Glutamatergic neuron (in vitro differentiated cells): ENCODE data around the gene CITED1. TPM values are rescaled to one million over a fixed set of nuclear protein-coding genes. Genes with fewer than 3 reads are reported as not detected.
A peak's percentile ranks its signal among the peaks of the same experiment; 100 is the strongest.

Experiments used
- DNase-seq: peaks from one replicate; pipeline ENCODE4 v3.0.0; 2022
- H3K27ac Mint-ChIP-seq: one replicate; pipeline ENCODE4 v1.8.0; 2020; ENCODE audit warnings: mild to moderate bottlenecking, mixed read lengths, inconsistent platforms; ENCODE audit not compliant: unreplicated experiment
- H3K27me3 Mint-ChIP-seq: one replicate; pipeline ENCODE4 v1.8.0; 2020; ENCODE audit warnings: mild to moderate bottlenecking, moderate library complexity, mixed read lengths, inconsistent platforms; ENCODE audit not compliant: unreplicated experiment
- H3K36me3 Mint-ChIP-seq: one replicate; pipeline ENCODE4 v1.8.0; 2020; ENCODE audit warnings: mild to moderate bottlenecking, mixed read lengths, inconsistent platforms; ENCODE audit not compliant: unreplicated experiment
- H3K4me1 Mint-ChIP-seq: one replicate; pipeline ENCODE4 v1.8.0; 2020; ENCODE audit warnings: mild to moderate bottlenecking, low read depth, mixed read lengths, inconsistent platforms; ENCODE audit not compliant: unreplicated experiment
- H3K4me3 Mint-ChIP-seq: one replicate; pipeline ENCODE4 v1.8.0; 2020; ENCODE audit warnings: mild to moderate bottlenecking, mixed read lengths, inconsistent platforms; ENCODE audit not compliant: unreplicated experiment
- H3K9me3 Mint-ChIP-seq: one replicate; pipeline ENCODE4 v1.8.0; 2020; ENCODE audit warnings: mild to moderate bottlenecking, moderate library complexity, mixed read lengths, inconsistent platforms; ENCODE audit not compliant: unreplicated experiment
- total RNA-seq: library from RNA; stranded (reverse); fragmentation: NEBNext Ultra II Directional; extraction: Animal tissue kit (Norgen Biotek cat#: 25700); gene quantifications from one replicate; pipeline ENCODE4 v1.2.1, GENCODE V29; 2021; ENCODE audit not compliant: unreplicated experiment
- TF ChIP-seq, protein P1 (sequence below): fragments of 200-600 bp; sonication (generic); IDR thresholded peaks from one replicate; pipeline ENCODE4 v1.5.0; 2021; ENCODE audit not compliant: partially characterized antibody, unreplicated experiment

CITED1 gene
- total RNA-seq, 1 donor from 2014 or later, result 42.7 TPM

DNA sequence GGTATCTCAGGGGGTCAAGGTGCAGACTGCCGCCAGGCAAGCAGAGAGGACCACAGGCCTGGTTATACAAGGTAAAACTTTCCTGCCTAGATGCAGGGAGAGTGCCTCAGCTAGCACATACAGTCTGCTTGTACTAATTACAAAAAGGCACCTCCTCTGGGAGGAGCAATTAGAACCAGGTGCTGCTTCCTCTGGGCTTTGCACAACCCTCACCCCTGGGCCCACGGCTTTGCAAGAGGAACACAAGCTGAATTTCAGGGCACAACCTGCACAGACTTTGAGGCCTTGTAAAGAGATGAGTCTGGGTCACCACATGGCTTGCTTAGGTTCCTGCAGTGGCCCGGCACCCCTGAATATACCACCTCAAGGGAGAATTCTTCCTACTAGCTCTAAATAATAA is 9.2 kb upstream of the CITED1 start:
- Mint-ChIP-seq H3K27ac (no peak overlapping the region), H3K4me3 (no peak overlapping the region), H3K9me3 (peaks cover 1% of the 10 kb centered on the region), H3K27me3 (no peaks in the 10 kb centered on the region), H3K36me3 (no peaks in the 10 kb centered on the region), H3K4me1 (peaks cover 6% of the 10 kb centered on the region)
- TF ChIP-seq, protein P1, sequence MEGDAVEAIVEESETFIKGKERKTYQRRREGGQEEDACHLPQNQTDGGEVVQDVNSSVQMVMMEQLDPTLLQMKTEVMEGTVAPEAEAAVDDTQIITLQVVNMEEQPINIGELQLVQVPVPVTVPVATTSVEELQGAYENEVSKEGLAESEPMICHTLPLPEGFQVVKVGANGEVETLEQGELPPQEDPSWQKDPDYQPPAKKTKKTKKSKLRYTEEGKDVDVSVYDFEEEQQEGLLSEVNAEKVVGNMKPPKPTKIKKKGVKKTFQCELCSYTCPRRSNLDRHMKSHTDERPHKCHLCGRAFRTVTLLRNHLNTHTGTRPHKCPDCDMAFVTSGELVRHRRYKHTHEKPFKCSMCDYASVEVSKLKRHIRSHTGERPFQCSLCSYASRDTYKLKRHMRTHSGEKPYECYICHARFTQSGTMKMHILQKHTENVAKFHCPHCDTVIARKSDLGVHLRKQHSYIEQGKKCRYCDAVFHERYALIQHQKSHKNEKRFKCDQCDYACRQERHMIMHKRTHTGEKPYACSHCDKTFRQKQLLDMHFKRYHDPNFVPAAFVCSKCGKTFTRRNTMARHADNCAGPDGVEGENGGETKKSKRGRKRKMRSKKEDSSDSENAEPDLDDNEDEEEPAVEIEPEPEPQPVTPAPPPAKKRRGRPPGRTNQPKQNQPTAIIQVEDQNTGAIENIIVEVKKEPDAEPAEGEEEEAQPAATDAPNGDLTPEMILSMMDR, result no peak
- no peak for DNase-seq

DNA sequence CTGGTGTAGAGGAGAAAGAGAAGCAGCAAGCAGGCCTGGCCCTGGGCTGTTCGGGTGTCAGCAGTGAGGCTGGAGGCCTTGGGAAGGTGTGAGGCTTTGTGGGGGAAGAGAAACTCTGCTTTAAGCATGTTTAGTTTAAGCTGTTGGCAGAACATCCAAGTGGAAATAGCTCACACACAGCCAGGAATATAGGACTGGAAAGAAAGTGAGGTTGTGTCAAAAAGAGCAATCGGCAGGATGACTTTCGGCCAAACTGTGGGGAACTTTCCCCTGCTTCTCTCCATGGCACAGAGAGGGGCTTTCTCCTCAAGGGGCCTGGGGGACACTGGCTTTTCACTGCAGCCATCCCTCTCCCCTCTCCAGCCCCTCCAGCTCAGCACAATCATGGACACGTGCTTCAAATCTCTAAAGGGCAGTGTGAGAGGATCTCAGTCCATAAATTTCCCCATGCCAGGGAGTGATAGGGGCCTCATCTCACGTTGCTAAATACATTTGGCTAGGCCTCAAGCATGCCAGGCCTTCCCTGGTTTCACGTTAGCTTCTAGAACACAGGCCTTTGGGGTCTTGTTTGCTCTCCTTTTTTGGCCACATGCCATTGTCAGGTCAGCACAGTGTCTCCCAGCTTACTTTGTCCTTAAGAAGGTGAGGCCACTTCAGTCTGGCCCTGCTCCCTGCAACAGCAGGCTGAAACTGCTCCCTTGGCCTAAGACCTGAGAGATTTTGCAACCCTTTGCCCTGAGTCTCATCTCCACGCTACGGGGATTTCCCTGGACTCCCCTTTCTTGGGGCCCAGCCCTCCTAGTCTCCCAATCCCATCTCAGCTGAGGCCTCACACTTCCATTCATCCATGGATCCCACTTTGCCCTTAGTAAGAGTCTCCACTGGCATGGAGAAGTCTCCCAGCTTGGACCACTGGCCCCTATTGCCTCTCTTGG is 8.3 kb upstream of the CITED1 start:
- Mint-ChIP-seq H3K36me3 (no peaks in the 10 kb centered on the region), H3K27me3 (peaks cover 1% of the 10 kb centered on the region), H3K27ac (no peak overlapping the region), H3K4me1 (peaks cover 6% of the 10 kb centered on the region), H3K4me3 (no peak overlapping the region), H3K9me3 (peaks cover 1% of the 10 kb centered on the region)
- DNase-seq, result no peak
- TF ChIP-seq, protein P1, result no peak

DNA sequence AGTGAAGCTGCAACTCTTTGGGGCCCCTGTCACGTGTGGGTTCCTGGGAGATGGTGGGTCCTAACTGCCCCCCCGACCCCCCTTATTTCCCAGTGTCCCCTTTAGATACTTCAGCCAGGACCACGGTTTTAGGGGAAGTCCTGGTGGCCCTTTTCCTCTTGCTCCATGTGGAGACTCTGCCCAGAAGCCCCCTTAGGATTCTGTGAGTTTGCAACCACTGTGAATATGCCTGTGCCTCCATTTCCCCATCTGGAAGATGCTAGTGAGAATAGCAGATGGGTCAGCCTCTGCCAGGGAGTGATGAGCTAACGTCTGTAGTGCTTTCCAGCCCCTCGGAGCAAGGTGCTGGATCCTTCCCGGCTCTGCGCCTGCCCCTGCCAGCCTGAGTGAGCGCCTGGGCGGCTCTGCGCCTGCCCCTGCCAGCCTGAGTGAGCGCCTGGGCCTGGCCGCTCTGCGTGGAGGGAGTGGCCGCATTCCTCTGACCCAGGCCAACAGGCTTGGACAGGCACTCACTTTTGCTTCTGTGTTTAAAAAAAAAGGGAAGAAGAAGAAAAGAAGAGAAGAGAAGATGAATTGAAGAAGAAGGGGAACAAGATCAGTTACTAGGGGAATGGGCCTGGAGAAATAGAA is 6.7 kb upstream of the CITED1 start:
- TF ChIP-seq, protein P1, result no peak
- no peak for DNase-seq
- H3K27ac Mint-ChIP-seq, result no peak overlapping the region
- peaks cover 8% of the 10 kb centered on the region for H3K27me3 Mint-ChIP-seq
- H3K9me3 Mint-ChIP-seq, result peaks cover 3% of the 10 kb centered on the region
- H3K4me1 Mint-ChIP-seq, result peaks cover 13% of the 10 kb centered on the region
- no peaks in the 10 kb centered on the region for H3K36me3 Mint-ChIP-seq
- no peak overlapping the region for H3K4me3 Mint-ChIP-seq

DNA sequence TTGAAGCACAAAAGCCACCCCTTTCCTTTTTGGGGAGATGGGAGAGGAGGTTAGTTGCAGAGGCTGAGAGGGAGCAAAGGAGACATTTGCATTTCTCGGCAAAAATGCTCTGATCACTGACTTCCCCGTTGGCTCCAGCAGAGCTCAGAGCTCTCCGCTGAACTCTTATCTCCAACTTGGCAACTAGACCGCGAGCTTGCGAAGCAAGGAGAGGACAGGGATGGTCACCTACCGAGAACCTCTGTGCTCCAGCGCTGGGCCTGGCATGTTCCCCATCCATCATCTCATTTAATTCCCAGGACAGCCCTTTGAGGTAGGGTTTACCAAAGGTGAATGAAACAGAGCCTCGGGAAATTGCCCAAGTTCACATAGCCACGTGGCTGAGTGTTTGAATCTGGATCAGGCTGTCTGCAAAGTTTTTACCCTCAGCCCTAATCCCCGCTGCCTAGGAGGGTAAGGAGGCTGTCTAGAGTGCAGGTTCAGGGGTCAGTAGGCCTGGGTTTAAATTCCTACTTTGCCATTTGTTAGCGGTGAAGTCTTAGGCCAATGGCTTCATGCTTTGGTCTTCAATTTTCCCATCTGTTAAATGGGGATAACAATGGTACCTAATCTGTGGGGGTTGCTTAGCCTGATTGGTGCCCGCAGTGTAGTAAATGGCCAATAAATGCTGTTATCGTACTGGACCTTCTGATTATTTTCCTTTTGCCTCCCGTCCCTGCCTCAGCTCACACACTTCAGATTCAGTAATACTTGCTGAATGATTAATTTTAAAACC is 3.8 kb upstream of the CITED1 start:
- peak overlapping the region; percentile 91 for H3K27ac Mint-ChIP-seq
- H3K4me3 Mint-ChIP-seq, result peak overlapping the region; percentile 80
- peaks cover 6% of the 10 kb centered on the region for H3K9me3 Mint-ChIP-seq
- H3K4me1 Mint-ChIP-seq, result peaks cover 10% of the 10 kb centered on the region
- H3K36me3 Mint-ChIP-seq, result no peaks in the 10 kb centered on the region
- TF ChIP-seq, protein P1, result no peak
- H3K27me3 Mint-ChIP-seq, result peaks cover 14% of the 10 kb centered on the region
- no peak for DNase-seq
